ACHN (cell line): ENCODE results near the gene PSMA8.
A peak's percentile ranks its signal among the peaks of the same experiment; 100 is the strongest.
"Not testable (repeated sequence)": the region's sequence is repeated elsewhere in the genome, so short reads cannot be mapped to it uniquely, and the experiment has no call there.

Experiments
- DNase-seq: peaks from one replicate; pipeline ENCODE4 v3.0.0-alpha.2; 2015
- in situ Hi-C: cut with HindIII; loops from 2 replicates; pipeline ENCODE4 v1.10.0; 2017; ENCODE audit warnings: low sequenced_read_pairs, low pct_ligation_motif_present, low pct_unique_long_range_greater_than_20kb

The PSMA8 gene

DNA sequence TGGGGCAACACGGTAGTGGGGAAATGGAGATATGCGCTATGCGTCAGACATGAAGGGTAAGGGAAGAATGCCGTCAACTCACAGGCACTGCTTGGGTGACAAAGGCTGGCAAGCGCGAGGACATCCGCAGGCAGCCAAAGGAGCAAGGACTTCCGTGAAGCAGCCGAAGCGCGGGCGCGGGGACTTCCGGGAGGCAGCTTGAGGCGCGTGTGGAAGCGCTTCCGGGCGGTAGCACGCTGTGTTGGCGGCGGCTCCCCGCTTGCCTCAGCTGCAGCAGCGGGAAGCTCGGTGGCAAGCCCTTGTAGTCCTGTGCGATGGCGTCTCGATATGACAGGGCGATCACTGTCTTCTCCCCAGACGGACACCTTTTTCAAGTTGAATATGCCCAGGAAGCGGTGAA is at the start of gene PSMA8:
TSS of gene PSMA8 (plus strand) at position 218 of the 400 bp plus-strand sequence. CDS start at position 315, 97 bp downstream.
- DNase-seq: no peak
- in situ Hi-C loops: no loop called here

DNA sequence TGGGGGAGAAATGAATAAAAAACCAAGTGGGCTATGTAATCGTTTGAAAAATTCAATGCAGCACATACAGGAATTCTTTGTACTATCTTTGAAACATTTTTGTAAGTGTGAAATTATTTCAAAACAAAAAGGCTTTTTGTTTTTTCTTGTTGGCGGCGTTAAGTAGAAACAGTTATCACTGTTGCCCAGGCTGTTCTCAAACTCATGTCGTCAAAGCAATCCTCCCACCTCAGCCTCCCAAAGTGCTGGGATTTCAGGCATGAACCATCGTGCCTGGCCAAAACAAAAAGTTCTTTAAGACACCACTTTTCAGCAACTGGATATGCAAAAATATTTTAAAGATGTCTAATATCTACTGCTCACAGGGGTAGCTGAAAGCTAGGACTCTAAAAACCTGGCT is 48.6 kb upstream of the PSMA8 start:
- in situ Hi-C loops: no loop called here
- DNase-seq: no peak

DNA sequence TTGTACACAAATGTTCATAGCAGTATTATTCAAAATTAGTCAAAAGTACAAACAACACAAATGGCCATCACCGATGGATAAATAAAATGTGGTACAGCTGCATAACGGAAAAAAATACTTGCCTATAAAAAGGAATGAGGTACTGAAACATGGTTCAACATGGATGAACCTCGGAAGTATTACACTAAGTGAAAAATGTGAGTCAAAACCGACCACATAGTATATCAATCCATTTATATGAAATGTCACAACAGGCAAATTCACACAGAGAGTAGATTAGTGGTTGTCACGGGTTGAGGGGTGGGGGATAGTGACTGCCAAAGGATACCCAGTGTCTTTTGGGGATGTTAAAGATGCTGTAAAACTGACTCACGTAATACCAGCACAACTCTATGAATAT is 46.7 kb upstream of the PSMA8 start:
- no peak for DNase-seq
- in situ Hi-C loops: no loop called here

DNA sequence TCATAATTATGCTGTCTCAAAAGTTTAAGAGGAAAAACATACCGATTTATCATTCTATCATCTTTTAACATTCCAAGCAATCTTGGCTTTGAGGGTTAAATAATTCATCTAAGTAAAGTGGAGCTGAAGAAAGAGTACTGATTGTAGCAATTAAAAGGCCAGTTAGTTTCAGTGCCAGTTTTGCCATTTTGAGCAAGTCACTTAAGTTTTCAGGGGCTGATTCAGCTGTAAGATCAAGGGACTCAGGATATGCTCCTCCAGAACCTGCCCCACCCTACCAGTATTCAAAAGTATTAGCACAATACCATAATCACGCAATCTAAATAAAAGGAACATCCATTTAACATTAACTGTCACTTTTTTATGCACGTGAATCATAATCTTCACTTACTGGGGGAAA is 45.2 kb upstream of the PSMA8 start:
- in situ Hi-C loops: no loop called here
- no peak for DNase-seq

DNA sequence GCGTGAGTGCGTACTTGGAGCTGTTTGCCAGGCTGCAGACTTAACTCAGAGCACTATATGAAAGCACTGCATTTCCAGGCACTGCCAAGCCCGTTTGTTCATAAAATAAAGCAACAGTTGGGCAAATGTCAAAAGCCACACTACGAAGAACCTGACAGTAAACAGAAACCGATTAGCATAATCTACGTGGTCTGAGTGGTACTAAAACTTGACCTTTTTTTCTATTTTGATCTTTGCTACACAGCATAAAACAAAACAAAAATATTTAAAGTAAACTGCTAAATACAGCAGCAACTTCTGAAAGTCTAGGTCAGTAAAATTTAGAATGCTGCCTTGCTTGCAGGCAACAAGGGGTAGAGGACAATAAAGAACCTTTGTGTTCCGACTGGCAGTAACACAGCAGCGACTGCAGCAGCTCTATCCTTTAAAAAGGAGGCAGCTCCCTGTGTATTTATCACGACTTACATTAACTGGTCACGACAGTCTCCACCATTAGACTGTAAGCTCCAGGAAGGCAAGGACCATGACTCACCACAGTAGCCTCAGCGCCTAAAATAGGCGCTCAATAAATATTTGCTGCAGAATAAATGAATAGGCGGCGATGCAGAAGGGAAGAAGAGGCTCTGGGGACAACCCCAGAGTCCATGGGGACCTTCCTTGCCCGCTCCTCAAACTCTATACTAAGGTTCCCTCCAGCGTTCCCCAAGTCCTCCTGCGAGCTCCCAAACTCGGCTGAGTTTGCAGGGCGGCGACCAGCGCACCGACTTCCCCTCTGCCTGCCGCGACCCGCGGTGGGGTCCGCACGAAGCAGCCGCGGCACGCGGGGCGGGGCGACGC is 44.2 kb upstream of the PSMA8 start:
- in situ Hi-C loops: no loop called here
- peak; percentile 23 for DNase-seq

DNA sequence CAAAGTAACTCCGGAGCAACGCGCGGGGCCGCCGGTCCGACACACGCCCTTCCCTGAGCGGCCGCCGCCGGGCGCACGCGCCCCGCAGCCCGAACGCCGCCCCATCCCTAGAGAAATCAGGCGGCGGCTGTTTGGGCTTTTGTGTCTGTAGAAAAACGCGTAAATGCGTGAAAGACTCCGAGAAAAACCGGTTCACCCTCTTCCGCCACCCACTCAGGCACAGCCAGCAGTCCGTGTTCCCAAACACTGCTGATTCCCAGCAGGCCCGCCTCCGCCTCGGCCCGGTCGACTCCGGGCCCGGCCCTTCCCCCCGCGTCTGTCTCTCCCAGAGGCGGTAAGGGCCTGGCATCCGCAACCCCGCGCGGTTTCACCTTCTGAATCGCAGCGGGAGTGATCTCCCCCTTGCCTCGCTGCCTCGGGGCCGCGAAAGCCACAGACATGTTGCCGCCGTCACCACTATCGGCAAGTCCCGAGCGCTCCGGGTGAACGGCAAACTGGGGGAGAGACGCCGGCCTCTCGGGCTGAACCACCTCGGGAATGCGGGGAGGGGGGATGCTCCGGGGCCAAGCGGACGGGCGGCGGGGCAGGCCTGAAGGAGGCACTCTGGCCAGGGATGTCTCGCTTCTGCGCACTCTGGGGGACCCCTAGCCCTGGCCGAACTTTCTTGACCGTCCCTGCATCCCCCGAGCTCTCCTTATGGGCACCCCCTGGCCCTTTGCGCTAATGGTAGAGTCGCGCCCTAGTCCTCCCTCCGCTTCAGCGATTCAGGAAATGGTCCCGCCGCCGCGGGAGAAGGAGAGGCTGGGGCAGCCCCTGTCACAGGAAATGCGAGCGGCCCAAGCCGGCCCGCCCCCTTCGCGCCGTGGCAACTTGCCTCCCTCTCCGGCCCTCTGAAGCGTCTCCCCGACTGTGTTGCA is 43.3 kb upstream of the PSMA8 start, which contains the start of gene SS18:
TSS of gene SS18 (minus strand) at position 484 of the 917 bp plus-strand sequence. CDS start at position 440, 44 bp downstream.
- DNase-seq: peak; percentile 94
- in situ Hi-C loops: no loop called here

DNA sequence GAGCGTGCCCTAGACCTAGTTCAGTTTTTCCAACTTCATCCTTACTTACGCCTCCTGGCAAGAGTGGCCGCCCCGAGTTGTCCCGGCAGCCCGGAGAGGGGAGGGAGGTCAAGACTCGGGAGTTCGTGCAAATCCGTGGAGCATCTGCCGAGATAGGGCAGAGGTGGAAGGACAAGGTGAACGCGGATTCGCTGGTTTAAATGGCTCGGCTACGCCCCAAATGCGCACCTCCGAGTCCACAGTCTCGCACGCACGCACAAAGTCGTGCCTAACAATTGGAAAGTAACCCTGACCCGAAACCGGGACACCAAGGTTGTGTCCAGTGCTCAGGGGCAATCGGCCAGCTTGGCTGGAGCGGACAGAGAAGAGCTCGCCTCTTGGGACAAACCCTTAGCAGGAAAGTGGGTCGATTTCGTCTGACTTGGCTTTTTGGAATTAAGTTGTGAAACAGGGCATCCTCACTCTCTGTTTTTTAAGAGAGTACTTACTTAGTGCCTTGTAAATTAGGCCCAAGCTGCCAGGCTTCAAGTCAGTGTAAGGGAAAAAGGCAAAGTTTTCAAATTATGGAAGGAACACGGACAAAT is 42.5 kb upstream of the PSMA8 start:
- in situ Hi-C loops: no loop called here
- no peak for DNase-seq

DNA sequence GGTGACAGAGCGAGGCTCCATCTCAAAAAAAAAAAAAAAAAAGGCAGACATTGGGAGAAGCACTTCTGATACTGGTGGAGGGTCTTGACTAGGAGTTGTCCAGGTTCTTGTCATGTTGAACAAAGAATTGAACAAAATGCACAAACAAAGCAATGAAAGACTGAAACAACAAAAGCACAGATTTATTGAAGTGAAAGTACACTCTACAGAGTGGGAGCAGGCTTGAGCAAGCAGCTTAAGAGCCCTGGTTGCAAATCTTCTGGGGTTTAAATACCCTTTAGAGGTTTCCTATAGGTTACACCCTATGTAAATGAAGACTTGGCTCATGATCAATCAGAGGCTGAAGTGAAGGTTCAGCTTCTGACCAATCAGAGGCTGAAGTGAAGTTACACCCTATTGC is 36.8 kb upstream of the PSMA8 start:
- in situ Hi-C loops: no loop called here
- DNase-seq: no peak

DNA sequence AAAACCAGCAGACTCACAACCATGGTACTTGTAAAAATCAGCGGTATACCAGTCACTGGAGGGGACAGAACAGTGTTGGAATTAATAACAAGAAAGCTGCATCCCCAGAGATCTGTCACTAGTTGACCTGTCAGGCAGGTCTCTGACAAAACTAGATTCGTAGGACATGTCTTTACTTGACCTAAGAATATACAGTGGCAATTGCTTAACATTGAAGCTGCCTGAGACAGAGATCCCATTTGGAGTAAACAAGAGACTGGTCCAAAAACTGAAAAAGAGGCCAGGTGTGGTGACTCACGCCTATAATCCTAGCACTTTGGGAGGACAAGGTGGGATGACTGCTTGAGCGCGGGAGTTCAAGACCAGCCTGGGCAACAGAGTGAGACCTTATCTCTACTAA is 36.1 kb upstream of the PSMA8 start:
- in situ Hi-C loops: no loop called here
- no peak for DNase-seq

DNA sequence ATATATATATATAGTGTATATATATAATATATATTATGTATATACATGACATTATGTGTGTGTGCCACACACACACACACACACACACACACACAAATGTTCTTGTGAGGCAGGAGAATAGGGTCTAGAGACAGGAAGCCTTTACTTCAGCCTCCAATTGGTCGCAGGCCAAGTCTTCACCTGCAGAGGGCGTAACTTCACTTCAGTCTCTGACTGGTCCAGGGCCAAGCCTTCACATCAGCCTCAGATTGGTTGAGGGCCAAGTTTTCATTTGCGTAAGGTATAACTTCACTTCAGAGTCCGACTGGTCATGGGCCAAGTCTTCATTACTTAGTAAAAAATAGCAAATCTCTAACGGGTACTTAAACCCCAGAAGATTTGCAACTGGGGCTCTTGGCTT is 30.1 kb upstream of the PSMA8 start:
- DNase-seq: peak; percentile 40

DNA sequence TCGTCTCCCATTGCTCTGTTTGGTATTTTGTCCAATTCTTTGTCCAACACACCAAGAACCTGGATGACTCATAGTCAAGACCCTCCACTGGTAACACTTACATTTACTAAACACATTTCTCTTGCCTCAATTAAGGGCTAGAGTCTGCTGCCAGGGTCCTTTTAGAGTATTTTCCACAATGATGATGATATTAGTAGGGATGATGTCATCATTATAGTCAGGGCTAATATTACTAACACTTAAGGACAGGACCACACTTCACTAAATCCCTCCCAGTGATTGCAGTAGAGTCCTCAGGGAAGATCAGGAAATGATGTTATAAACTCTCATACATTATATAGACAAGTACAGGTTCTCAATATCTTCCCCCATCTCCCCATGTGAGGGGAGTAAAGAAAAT is 29.6 kb upstream of the PSMA8 start:
- in situ Hi-C loops: no loop called here
- no peak for DNase-seq

More for the DNA sequence above, 30.1 kb upstream of the PSMA8 start:
- in situ Hi-C loops: no loop called here

DNA sequence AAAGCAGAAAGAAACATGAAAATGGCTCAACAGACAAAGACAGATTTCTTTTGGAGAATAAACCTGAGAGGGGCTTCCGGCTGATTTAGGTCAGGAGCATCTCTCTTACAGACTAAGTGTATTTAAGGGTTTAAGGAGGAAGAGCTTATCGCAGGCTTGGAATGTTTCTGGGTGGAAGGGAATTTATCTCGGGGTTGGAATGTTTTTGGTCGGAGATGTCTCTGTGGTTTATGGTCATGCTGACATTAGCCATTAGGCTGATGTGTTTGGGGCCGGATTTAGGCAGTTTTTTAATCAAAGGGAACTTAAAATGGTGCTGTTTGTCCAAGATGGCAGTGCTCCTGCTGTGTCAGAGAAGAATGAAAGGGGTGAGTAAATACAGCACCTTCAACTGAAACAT is 14.4 kb upstream of the PSMA8 start:
- in situ Hi-C loops: no loop called here

DNA sequence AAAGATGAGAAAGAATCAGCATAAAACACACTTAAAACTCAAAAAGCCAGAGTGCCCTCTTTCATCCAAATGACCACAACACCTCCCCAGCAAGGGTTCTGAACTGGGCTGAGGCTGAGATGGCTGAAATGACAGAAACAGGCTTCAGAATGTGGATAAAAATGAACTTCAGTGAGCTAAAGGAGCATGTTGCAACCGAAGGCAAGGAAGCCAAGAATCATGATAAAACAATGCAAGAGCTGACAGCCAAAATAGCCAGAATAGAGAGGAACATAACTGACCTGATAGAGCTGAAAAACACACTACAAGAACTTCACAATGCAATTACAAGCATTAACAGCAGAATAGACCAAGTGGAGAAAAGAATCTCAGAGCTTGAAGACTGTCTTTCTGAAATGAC is 12.2 kb upstream of the PSMA8 start:
- DNase-seq: no peak
- in situ Hi-C loops: no loop called here

More for the DNA sequence above, 14.4 kb upstream of the PSMA8 start:
- DNase-seq: no peak

DNA sequence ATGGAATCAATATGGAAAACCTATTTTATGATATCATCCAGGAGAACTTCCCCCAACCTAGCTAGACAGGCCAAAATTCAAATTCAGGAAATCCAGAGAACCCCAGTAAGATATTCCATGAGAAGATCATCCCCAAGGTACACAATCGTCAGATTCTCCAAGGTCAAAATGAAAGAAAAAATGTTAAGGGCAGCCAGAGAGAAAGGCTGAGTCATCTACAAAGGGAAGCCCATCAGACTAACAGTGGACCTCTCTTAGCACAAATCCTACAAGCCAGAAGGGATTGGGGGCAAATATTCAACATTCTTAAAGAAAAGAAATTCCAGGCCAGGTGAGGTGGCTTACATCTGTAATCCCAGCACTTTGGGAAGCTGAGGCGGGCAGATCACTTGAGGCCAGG is 11.7 kb upstream of the PSMA8 start:
- DNase-seq, in situ Hi-C loops: not testable (repeated sequence)

DNA sequence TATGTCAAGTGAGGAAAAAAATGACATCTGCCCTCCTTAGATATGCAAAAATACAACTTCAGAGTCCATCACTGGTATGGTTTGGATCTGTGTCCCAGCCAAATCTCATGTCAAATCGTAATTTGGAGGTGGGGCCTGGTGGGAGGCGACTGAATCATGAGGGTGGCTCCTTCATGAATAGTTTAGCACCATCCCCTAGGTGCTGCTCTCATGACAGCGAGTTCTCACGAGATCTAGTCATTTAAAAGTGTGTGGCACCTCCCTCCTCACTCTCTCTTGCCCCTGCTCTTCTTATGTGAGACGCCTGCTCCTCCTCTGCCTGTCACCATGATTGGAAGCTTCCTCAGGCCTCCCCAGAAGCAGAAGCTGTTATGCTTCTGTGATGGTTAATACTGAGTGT is 5.9 kb upstream of the PSMA8 start:
- in situ Hi-C loops: no loop called here
- DNase-seq: no peak

DNA sequence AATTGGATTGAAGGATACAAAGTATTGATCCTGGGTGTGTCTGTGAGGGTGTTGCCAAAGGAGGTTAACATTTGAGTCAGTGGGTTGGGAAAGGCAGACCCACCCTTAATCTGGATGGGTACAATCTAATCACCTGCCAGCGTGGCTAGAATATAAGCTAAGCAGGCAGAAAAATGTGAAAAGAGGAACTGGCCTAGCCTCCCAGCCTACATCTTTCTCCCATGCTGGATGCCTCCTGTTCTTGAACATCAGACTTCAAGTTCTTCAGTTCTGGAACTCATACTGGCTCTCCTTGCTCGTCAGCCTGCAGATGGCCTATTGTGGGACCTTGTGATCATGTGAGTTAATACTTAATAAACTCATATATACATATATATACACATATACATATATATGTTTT is 5.5 kb upstream of the PSMA8 start:
- in situ Hi-C loops, DNase-seq: not testable (repeated sequence)

DNA sequence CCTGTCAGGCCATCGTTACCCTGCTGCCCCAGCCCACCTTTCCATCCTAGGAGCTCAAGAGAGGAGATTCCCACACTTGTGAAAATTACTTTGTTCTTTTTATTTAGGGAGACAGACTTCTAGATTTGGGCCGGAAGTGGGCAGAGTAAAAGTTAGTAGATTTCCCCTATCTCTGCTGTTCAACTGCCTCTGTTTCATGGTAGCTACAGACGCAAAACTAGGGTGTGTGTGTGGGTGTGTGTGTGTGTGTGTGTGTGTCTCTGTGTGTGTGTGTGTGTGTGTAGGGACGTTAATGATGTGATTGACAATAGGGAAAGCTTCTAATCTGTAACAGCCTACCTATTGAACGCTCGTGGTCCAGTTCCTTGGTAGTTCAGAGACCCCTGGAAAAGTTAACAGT is 438 bp downstream of the PSMA8 start:
- DNase-seq: no peak
- in situ Hi-C loops: no loop called here

DNA sequence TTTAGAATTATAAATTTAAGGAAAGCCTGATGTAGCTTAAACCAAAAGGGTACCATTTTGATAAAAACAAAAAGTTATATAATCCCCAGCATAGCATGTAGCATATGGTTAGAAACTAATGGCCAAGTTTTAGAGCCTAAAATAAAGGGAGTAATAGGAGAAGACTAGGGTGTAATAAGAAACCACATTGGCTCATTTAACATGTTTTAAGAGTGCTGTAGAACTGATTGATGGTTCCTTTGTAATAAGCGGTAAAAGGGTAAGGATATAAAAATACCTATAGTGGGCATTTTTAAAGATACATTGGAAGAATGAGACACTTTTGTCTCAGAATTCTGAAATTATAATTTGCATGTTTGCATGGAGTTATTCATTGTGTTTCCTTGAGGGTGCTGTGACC is 1.9 kb downstream of the PSMA8 start:
- in situ Hi-C loops: no loop called here

DNA sequence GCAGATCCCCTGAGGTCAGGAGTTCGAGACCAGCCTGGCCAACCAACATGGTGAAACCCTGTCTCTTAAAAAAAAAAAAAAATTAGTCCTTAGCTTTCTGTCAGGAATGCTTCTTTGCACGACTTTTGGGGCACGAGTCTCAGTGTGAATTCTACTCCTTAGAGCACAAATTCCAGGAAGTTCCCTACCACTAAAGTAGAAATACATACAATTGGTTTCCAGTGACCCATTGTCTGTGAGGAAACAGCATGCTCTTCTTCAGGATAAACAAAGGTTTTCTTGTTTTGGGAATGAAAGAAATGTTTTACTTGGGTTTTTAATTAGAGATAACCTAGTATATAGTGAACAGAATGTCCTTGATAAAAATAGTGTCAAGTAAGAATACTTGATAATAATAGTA is 23.7 kb downstream of the PSMA8 start:
- in situ Hi-C loops: no loop called here
- DNase-seq: no peak

More for the DNA sequence above, 1.9 kb downstream of the PSMA8 start:
- no peak for DNase-seq
